Astrocyte of the spinal cord (primary cell): Measurements from ENCODE around the gene TUBB3.

Source experiments
- DNase-seq: peaks from one replicate; pipeline ENCODE4 v3.0.0; 2011; ENCODE audit warnings: low read depth, low spot score
- H3K4me3 ChIP-seq: 2 replicates; pipeline ENCODE4 v1.5.1; 2011; ENCODE audit warnings: low read depth, mild to moderate bottlenecking, low read length, moderate library complexity
- in situ Hi-C: cut with HindIII; loops from 2 replicates; pipeline ENCODE4 v1.10.0; 2017; ENCODE audit warnings: low sequenced_read_pairs
- TF ChIP-seq, protein P1 (sequence below): IDR thresholded peaks from 2 replicates; pipeline ENCODE4 v1.5.1; 2012; ENCODE audit warnings: low read depth, mild to moderate bottlenecking, low read length, inconsistent platforms

TUBB3 gene

GRCh38 chr16:89945654-89946053 is 22.5 kb downstream of the TUBB3 start:
- in situ Hi-C loops, result no loop called here
- no peak for DNase-seq
- H3K4me3 ChIP-seq, result no peak overlapping the region
- TF ChIP-seq, protein P1, sequence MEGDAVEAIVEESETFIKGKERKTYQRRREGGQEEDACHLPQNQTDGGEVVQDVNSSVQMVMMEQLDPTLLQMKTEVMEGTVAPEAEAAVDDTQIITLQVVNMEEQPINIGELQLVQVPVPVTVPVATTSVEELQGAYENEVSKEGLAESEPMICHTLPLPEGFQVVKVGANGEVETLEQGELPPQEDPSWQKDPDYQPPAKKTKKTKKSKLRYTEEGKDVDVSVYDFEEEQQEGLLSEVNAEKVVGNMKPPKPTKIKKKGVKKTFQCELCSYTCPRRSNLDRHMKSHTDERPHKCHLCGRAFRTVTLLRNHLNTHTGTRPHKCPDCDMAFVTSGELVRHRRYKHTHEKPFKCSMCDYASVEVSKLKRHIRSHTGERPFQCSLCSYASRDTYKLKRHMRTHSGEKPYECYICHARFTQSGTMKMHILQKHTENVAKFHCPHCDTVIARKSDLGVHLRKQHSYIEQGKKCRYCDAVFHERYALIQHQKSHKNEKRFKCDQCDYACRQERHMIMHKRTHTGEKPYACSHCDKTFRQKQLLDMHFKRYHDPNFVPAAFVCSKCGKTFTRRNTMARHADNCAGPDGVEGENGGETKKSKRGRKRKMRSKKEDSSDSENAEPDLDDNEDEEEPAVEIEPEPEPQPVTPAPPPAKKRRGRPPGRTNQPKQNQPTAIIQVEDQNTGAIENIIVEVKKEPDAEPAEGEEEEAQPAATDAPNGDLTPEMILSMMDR, result no peak

DNA sequence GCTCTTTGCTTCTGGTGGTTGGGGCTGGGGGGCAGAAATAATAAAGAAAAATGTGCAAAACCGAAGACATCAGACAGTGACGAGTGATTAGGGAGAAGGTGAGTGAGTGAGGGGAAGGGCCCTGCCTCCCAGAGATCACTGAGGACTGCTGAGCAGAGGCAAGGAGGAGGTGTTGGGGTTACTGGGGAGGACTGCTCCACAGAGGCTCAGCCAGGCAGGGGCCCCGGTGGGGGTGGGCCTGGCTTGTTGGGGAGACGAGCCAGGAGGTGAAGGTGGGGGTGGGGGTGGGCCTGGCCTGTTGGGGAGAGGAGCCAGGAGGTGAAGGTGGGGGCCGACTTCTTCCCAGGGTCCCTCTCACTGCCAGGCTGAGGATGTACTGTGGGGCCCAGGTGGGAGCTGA is 23.4 kb downstream of the TUBB3 start:
- TF ChIP-seq, protein P1, result no peak
- no peak for DNase-seq
- H3K4me3 ChIP-seq, result no peak overlapping the region
- in situ Hi-C loops, result no loop called here

DNA sequence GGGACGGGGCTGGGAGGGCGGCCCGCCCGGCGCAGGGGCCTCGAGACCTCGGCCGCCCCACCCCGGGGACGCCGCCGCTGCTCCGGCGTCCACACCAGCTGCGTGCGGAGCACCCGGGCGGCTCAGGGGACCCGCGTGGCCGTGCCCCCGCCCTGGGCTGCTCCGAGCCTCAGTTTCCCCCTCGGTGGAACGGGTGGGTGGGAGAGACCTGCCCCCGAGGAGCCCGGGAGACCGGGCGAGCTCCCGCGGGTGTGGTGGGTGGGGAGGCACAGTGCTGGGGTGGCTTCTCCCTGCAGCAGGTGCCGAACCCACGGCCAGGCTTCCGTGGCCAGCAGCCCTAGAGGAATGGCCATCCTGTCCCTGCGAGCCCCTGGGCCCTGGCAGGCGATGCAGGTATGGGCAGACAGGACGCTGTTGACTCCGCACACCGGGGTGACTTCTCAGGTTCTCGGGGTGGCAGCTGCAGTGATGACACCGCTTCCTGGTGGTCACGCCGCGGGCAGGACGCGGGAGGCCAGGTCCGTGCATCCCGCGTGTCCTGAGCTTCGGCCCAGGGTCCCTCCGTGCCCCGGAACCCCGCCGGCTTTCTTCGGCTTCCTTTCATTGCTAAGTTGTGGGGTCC is 26.1 kb downstream of the TUBB3 start:
- no peak for DNase-seq
- TF ChIP-seq, protein P1, result no peak
- in situ Hi-C loops, result no loop called here
- peak overlapping the region; percentile 60 for H3K4me3 ChIP-seq

GRCh38 chr16:89949756-89950155 is 26.6 kb downstream of the TUBB3 start:
- TF ChIP-seq, protein P1, result no peak
- peak overlapping the region; percentile 60 for H3K4me3 ChIP-seq
- DNase-seq, result no peak
- in situ Hi-C loops, result no loop called here

GRCh38 chr16:89951509-89951908 is 28.4 kb downstream of the TUBB3 start:
- TF ChIP-seq, protein P1, result no peak
- no peak for DNase-seq
- in situ Hi-C loops, result no loop called here
- no peak overlapping the region for H3K4me3 ChIP-seq

DNA sequence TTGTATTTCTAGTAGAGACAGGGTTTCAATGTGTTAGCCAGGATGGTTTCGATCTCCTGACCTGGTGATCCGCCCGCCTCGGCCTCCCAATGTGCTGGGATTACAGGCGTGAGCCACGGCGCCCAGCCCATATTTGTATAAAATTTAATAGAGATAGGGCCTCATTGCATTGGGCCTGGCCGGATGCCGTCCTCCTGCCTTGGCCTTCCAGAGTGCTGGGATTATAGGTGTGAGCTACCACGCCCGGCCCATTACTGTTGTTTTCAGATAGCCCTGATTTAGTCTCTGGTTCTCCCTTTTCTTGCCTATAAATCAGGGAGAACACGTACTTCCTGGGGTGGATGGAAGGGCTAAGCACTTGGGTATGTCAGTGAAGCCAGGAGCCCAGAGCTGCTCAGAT is 28.9 kb downstream of the TUBB3 start:
- TF ChIP-seq, protein P1, result no peak
- in situ Hi-C loops, result no loop called here
- no peak for DNase-seq
- H3K4me3 ChIP-seq, result no peak overlapping the region
